Measurements from ENCODE around the gene ADD1. TPM values are rescaled to one million over a fixed set of nuclear protein-coding genes. Genes with fewer than 3 reads are reported as not detected.
"Not testable (repeated sequence)": the region's sequence is repeated elsewhere in the genome, so short reads cannot be mapped to it uniquely, and the experiment has no call there.

ADD1 gene
- total RNA-seq, 1 donor from 2014 or later: 231 TPM

DNA sequence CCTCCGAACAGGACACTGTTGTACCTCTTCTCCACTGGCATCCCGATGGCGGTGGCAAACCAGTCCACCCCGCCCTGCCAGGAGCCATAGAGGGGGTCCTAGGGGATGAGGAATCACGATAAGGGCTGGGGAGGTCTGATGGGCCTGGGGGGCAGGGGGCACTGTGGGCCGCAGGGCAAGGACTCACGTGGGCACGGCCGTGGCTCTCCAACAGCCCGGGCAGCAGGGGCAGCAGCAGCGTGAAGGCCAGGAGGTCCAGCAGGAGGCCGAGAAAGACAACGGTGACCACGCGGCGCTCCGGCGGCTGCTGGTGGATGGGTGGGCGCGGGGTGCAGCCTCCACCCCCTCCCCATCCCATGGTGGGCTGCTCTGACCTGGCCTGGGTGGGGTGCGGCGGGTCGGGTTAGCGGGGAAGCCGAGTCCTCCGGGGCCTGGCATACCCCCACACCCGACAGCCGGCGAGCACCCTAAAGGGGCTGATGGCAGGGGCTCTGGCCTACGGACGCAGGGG, 90.0 kb downstream of the ADD1 start:
- no peak for DNase-seq (ENCODE audit: missing footprints)
- no peak for ATAC-seq
- intact Hi-C loops (cut with DNase I): loop anchor here (5.0 kb wide), 3 partner anchors 41 to 171 kb away; partner anchors contain the start of gene ADD1

DNA sequence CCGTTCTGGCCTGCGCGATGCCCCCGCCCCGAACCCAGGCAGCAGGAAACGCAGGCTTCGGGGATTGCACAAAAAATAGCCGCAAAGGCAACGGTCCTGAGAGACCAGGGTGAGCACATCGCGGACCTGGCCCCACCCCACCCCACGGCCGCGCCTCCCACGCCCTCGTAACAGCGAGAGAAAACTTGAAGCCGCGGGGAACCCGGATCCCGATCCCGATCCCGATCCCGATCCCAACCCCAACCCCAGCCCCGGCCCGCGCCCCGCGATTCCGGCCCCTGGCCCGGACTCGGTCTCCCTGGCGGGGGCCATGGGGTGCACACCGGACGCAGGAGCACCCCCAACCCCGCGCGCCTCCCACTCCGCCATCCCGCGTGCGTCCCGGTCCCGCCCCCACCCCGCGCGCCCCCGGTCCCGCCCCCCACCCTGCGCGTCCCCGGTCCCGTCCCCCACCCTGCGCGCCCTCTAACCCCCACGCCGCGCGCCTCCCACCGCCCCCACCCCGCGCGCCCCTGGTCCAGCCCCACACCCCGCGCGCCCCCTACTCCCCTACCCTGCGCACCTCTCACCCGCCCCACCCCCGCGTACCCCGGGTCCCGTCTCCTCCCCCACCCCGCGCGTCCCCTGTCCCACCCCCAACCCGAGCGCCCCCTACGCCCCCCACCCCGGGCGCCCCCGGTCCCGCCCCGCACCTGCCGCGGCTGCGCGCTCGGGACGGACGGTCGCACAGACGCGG, 90.6 kb downstream of the ADD1 start:
- ATAC-seq (peak; percentile 40), DNase-seq (ENCODE audit: missing footprints) (peak; percentile 87)
- intact Hi-C loops (cut with DNase I): loop anchor here (5.0 kb wide), 3 partner anchors 42 to 172 kb away; partner anchors contain the start of gene ADD1

DNA sequence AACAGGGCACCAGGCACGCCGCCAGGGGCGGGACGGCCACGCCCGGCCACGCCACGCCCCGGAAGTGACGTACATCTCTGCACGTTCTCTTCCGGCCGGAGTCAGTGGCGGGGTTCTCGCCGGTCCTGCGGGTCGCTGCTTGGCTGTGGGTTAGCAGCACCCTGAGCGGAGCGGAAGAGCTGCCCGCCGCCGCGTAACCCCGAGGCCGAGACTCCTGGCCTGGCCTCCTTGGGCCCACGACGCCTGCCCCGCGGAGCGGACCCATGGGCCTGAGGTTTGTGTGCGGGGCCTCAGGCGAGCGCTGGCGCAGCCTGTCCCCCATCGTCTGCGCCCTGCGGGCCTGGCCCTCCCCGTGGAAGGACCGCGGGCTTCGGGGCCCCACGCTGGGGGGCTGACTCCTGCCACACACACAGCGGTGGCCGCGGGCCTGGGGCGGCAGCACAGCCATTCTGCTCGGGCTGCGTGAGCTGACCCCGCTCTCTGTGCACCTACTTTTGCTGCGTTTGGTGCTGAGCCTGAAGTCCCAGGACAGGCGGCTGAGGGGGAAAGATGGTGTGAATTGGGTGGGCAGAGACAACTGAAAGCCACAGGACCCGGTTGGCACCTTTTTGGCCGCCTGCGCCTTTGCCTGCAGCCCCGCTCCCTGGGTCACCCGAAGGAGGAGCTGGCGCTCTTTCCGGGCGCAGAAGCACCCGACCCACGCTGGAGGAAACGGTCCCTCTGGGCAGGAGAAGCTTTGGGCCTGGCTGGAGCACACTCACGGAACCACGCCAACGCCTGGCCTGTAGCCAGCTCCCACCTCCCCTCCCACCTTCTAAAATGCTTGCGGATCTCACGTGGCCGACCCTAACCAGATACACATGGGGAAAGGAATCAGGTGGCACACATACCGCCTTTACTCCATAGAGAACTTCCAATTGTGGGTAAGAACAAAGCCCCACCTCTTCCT, 91.4 kb downstream of the ADD1 start:
- intact Hi-C loops (cut with DNase I): loop anchor here (5.0 kb wide), 3 partner anchors 43 to 173 kb away; partner anchors contain the start of gene ADD1
- DNase-seq (ENCODE audit: missing footprints): peak; percentile 96
- peak; percentile 80 for ATAC-seq

DNA sequence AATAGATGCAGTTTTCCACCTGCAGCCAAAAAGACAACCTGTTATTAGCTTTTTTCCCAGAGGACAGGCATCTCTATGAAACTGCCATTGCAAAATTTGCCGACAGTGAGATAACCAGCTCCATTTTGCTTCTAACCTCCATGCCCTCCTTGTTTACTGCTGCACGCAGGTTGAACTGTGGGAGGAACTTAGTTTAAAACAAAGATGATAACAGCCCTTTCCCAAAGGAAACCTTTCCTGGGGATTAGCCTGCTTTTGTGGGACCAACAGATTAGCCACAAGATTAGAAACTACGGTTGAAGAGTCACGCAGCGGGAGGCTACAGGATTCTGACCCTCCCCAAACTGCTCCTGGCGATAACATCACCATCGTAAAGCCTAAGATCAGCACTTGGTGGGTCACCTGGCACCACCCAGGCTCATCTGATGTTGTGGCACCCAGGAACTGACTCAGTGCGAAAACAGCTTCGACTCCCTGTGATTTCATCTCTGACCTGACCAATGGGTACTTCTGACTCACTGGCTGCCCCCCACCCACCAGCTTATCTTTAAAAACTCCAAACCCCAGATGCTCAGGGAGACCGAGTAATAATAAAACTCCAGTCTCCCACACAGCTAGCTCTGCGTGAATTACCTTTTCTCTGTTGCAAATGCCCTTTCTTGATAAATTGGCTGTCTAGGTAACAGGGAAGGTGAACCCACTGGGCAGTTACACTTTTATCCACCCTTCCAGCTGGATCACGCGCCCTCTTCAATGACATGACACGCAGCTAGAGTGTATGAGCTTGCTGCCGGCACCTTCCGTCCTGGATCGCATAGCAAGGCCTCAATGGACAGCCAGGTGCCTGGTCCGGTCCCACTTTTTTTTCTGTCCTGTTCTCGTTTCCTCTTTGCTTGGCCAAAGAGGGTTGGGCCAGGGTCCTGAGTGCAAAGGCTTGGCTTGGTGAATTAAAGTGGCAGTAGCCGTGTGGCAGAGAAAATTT, 92.4 kb downstream of the ADD1 start:
- DNase-seq (ENCODE audit: missing footprints): no peak

DNA sequence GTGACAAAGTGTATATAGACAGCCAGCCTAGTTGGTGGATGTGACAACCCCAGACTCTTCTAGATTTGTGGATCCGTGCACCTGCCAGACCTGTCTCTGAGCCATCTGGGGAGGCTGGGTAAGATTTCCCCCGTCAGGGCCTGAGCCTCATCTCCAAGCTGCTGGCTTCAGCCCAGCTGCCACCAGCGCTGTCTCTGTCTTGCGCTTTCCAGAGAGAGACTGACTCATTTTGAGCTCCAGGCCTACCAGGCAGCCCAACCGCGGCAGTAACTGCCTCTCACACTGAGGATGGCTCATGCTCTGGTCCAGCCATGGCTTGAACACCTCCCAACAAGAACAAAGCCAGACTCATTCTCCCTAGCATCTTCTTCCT, 93.1 kb downstream of the ADD1 start:
- intact Hi-C loops (cut with DNase I): no loop called here
- no peak for ATAC-seq
- peak; percentile 50 for DNase-seq (ENCODE audit: missing footprints)

More for the DNA sequence above, 92.4 kb downstream of the ADD1 start:
- ATAC-seq: no peak
- intact Hi-C loops (cut with DNase I): no loop called here

DNA sequence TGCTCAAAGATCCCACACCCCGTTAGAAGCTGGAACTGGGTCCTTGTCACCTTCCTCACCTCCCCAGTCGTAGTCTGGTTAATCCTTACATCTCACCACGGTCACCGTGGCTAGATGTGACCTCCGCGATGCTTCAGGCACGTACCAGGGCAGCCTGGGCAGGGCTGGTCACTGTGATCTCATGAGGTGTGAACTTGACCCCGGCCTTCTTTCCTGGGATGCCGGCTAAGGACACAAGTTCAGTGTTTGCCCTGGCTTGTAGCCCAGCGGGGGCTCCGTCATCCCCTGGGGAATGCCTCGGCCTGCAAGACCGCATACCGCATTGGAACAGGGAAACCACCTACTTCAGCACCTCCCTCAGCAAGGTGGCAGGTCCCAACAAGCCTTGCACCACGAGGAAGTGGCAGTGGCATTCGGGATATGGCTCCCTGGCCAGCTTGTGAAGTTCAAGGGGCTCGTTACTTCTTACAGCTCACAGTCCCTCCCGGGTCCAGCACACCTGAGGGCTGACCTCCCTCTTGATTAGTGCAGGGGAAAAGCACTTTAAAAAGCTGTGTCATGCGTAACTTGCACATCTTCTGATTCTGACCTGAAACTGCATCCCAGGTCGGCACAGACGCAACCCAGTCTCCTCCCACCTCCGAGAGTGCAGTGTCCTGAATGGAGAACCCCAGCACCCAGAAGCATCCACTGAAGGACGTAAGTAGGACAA, 93.7 kb downstream of the ADD1 start:
- intact Hi-C loops (cut with DNase I): no loop called here
- ATAC-seq (no peak), DNase-seq (ENCODE audit: missing footprints) (peak; percentile 67)

DNA sequence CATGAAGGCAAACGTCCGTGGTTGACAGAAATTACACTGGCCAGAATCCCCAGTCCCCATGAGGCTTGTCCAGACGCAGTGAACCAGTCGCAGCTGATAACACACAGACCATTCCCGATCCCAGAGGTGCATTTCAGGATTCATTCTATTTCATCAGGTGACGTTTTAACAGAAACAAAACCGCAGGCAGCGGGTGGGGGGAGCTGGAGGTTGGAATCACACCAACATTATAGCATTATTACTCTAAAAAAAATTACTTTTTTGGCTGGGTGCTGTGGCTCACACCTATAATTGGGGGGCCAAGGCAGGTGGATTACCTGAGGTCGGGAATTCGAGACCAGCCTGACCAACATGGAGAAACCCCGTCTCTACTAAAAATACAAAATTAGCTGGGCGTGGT, 94.3 kb downstream of the ADD1 start:
- DNase-seq (ENCODE audit: missing footprints) (peak; percentile 42), ATAC-seq (no peak)
- intact Hi-C loops (cut with DNase I): no loop called here

DNA sequence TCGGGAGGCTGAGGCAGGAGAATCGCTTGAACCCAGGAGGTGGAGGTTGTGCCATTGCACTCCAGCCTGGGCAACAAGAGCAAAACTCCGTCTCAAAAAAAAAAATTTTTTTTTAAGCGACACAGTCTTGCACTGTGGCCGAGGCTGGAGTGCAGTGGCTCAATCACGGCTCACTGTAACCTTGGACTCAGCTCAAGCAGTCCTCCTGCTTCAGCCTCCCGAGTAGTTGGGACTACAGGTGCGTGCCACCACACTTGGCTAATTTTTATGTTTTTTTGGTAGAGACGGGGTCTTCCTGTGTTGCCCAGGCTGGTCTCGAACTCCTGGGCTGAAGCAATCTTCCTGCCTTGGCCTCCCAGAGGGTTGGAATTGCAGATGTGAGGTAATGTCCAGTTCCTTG, 94.8 kb downstream of the ADD1 start:
- intact Hi-C loops (cut with DNase I); ATAC-seq; DNase-seq (ENCODE audit: missing footprints): not testable (repeated sequence)

DNA sequence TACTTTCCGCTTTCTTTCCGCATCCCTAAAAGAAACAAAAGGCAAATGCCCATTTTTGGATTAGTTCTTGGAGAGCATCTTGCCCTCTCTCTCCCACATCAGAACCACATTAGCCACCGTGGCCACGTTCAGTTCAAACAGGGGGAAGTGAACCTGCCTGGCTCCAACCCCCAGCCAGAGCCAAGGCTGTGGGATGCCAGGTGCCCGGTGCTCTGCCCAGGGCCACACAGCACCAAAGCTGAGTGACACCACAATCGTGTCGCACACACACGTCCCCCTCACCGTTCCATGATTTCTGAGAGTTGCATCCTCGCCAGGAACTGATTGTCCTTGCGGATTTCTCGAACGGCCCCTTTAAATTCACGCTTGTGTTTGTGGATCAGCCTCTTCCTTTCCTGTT, 95.3 kb downstream of the ADD1 start:
- DNase-seq (ENCODE audit: missing footprints): peak; percentile 65
- intact Hi-C loops (cut with DNase I): no loop called here
- ATAC-seq: no peak

DNA sequence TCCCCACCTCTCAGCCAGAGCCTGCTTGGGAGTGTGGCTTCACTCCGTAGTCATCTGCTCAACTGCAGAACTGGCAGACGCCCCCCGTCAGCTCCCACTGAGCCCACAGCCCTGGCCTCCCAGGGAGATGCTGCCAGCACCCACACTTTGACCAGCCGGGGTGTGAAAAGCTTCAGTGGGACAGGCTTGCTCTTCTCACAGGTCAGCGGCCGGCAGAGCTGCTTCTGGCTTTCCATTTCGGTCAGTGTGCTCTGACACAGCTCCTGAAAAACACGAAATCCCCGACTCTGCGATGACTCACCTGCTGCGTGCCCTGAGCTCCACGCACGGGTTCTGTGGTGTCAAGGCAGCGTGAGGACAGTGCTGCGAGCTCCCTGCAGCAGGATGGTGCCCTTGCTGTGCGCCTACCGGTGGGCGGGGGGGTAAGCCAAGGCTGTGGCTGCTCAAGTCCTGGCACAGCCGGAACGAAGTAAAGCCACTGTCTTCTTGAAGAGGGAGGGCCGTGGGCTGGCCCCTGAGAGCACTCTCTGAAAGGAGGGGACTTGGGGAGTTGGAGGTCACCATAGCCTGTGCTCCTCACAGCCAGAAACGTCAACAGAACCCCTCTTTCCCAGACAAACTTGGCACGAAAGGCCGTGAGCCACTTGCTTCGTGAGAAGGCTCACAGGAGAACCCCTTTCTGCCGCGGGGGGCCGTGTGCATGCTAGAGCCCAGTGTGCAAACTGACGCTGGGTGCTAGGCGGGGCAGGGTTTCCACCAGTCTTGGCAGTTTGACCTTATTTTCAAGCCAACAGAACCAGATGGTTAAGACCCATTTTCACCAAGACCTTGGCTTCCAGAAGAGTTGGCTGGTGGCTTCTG, 96.0 kb downstream of the ADD1 start:
- ATAC-seq (no peak), DNase-seq (ENCODE audit: missing footprints) (peak; percentile 62)
- intact Hi-C loops (cut with DNase I): no loop called here

DNA sequence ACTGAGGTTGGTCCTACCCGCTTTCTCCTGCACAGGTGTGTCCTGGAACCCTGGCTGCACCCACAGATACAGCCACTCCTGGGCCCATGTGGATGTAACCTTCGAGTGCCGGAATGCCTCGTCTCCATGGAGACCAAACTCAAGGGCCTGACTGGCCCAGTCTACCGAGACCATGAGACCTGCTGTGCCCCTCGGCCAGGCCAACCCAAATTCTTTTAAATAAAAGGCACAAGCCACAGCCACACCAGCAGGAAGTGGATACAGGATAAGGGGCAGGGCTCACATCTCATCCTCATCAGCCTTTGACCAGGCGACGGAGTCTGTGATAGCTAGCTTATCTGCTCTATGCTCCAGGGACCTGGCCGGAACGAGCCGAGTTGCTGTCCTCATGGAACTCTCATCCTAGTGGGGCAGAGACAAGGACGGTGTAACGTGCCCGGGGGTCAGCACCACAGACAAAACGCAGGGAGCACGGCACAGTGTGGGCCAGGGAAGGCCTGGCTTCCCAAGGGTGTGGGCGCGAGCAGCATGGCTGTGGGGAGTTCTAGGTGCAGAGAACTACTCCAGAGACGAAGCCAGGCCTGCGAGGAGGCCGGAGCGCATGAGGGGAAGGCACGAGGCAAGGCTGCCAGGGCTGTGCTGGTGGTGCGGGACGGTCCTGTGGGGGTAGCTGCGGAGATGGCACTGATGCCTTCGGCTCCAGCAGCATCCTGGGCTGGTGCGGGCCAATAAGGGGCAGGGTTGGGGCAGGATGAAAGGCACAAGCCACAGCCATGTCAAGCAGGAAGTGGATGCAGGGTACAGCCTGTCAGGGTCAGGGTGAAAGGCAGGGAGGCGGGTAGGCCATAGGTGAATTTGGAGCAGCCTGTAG, 96.9 kb downstream of the ADD1 start:
- intact Hi-C loops (cut with DNase I): no loop called here
- no peak for ATAC-seq

DNA sequence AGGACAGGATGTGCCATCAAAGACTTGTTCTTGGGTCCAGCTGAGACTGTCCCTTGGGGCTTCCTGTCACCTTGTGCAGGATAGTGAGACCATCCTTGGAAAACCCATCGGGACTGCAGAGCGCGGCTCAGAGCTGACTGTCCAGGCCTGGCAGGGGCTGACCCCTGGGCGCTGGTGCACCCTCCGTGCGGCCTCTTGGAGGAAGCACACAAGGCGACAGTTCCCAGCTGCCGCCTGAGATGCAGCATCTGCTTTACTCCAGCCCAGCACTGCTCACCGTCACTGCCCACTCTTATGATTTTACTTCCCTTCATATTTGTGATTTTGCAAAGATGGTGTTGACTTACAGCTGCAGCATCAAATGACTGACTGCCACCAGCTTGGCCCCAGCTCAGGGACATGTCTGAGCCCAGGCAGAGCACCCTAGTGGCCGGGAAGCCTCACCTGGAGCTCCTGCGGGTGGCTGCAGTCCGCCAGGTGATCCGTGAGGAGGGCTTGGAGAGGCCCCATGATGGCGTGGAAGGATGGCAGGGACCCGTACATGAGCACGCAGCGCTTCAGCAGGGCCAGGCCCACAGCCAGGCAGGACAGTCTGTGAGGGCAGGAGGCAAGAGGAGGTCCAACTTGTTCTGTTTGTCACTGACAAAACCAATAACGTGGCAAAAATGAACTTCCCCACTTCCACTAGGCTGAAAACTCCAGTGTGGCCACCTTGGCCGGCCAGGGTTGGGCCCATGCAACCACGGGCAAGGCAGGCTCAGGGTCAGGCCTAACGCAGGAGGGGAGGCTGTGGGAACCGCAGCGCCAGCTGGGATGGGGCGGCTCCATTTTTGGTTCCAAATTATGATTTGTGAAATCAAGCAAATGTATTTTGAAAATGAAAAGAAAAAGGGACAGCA, 97.7 kb downstream of the ADD1 start:
- no peak for ATAC-seq
- intact Hi-C loops (cut with DNase I): no loop called here
- DNase-seq (ENCODE audit: missing footprints): peak; percentile 20

More for the DNA sequence above, 96.9 kb downstream of the ADD1 start:
- no peak for DNase-seq (ENCODE audit: missing footprints)

DNA sequence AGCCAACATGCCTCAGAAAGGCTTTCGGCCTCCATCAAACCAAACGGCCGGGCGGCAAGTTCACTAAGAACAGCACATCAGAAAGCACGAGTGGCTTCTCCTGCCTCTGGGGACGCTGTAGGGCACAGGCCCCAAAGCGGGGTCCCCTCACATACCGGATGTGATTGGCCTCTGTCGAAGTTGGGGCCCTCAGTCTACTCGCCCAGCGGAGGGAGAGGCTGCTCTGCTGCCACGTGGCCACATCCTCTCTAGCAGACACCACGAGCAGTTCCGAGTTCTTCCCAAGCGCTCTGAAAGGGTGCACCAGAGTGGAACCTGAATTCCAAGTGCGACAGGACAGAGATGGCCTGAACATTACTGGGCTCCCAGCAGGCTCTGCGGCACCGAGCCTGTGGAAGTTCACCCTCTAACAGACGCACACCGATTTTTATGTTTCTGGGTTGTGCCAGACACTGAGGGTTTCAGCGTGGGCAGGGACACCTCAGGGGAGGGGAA, 98.4 kb downstream of the ADD1 start:
- intact Hi-C loops (cut with DNase I): no loop called here
- DNase-seq (ENCODE audit: missing footprints) (no peak), ATAC-seq (no peak)

DNA sequence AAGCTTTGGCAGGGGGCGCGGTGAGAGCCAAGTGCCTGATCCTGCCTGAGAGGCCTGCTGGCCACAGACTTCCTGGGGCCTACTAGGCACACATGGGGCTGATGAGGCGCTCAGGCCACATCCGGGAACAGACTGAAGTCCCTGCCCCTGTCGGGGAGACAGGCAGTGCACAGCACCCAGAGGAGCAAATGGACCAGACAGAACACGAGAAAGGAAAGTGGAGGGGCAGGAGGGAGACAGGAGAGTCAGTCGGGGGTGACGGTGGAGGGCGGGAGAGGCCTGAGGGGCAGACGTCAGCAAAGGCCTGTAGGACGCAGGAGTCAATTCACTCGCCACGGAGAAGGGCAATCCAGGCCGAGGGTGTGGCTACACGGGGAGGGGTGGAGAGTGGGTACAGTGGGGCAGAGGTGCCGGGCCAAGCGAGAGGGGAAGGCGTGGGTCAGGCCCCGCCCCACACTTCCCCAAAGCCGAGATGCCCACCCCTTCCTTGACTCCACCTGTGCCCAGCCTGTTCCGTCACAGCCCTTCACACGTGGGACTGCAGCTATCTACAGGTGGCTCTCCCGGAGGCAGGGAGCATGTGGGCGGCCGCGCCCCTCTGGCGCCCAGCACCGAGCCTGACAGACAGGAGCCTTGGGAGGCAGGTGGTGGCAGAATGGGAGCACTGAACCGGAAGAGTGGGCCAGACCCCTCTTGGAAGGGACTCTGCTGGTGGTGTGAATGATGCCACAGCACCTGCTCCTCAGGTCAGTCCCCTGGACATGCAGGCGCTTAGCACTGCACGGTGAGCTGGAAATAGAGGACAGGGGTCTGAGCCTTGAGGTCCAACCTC, 99.1 kb downstream of the ADD1 start:
- no peak for ATAC-seq
- DNase-seq (ENCODE audit: missing footprints): no peak
- intact Hi-C loops (cut with DNase I): no loop called here
